Measurements from ENCODE around the gene GABBR2. TPM values are rescaled to one million over a fixed set of nuclear protein-coding genes. Genes with fewer than 3 reads are reported as not detected.

The GABBR2 gene
- polyA plus RNA-seq, 1 donor = 0.69 TPM

DNA sequence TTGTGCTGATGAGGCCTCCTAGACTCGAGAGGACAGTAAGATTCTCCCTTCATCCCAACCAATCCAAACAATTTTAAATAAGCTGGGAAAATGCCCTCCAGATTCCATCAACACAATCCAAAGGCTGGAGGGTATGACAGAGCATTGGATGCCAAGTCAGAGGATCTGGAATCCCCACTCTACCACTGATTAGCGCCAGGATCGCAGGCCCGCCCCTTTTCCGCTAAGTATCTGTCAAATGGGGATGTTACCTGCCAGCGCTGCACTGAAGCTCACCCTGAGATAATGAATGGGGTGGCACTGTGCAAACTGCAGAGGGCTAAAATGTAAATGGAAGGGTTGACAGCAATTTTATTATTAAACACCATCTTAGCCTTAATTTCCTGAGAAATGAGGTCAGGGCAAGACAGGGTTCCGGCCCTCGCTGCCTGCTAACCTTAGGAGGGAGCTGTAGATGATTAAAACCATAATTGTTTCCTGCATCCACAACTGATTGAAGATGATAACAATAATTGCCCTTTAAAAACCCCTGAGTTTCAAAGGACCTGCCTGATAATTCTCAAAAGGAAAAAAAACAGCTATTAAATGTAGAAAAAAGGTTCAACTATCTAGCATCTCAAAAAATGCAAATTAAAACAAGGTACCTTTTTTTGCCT, 31.6 kb upstream of the GABBR2 start:
- Histone ChIP-seq H3K27me3 (ENCODE audit: control insufficient read depth, insufficient read depth, low read length) (no peaks in the 10 kb centered on the region), H3K4me3 (ENCODE audit: low read length) (no peak overlapping the region), H3K9me3 (ENCODE audit: control insufficient read depth, low read depth, low read length) (no peaks in the 10 kb centered on the region), H3K4me1 (ENCODE audit: control insufficient read depth, insufficient read depth, low read length) (no peaks in the 10 kb centered on the region), H3K36me3 (ENCODE audit: control insufficient read depth, insufficient read depth, low read length) (peaks cover 51% of the 10 kb centered on the region), H3K27ac (ENCODE audit: low read length) (no peak overlapping the region)
- no peak for DNase-seq
- WGBS (ENCODE audit: insufficient coverage, low lambda C conversion rate) = no CpG with 5 or more reads among the region's 8 CpGs

DNA sequence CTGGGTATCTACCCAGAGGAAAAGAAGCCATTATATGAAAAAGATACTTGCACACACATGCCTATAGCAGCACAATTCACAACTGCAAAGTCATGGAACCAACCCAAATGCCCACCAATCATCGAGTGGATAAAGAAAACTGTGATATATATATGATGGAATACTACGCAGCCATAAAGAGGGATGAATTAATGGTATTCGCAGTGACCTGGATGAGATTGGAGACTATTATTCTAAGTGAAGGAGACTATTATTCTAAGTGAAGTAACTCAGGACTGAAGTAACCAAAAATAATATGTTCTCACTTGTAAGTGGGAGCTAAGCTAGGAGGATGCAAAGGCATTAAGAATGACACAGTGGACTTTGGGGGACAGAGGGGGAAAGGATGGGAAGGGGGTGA, 30.0 kb upstream of the GABBR2 start:
- Histone ChIP-seq H3K4me3 (ENCODE audit: low read length) (no peak overlapping the region), H3K27me3 (ENCODE audit: control insufficient read depth, insufficient read depth, low read length) (no peaks in the 10 kb centered on the region), H3K36me3 (ENCODE audit: control insufficient read depth, insufficient read depth, low read length) (peaks cover 50% of the 10 kb centered on the region), H3K27ac (ENCODE audit: low read length) (no peak overlapping the region), H3K9me3 (ENCODE audit: control insufficient read depth, low read depth, low read length) (no peaks in the 10 kb centered on the region), H3K4me1 (ENCODE audit: control insufficient read depth, insufficient read depth, low read length) (no peaks in the 10 kb centered on the region)
- DNase-seq = no peak
- 100% methylated on average over 2 of the region's 3 CpGs for WGBS (ENCODE audit: insufficient coverage, low lambda C conversion rate)

DNA sequence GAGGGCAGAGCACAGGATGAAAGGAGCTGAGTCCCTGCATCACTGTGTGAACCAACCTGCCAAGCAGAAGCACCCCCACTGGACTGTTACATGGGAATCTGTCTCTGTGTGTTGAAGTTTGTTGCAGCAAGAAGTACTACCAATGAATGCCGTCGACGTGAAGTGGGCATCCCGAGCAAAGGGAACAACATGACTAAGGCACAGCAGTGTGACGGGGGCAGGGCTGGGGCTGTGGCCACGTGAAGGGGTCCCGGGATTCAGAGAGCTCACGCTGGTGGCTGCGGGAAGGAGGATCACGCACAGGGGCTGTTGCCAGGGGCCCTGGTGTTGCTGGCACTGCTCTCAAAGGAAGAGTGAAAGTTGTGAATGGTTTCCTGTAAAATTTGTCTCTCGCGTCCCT, 27.5 kb upstream of the GABBR2 start:
- Histone ChIP-seq H3K27ac (ENCODE audit: low read length) (no peak overlapping the region), H3K36me3 (ENCODE audit: control insufficient read depth, insufficient read depth, low read length) (peaks cover 43% of the 10 kb centered on the region), H3K4me3 (ENCODE audit: low read length) (no peak overlapping the region), H3K27me3 (ENCODE audit: control insufficient read depth, insufficient read depth, low read length) (no peaks in the 10 kb centered on the region), H3K9me3 (ENCODE audit: control insufficient read depth, low read depth, low read length) (no peaks in the 10 kb centered on the region), H3K4me1 (ENCODE audit: control insufficient read depth, insufficient read depth, low read length) (no peaks in the 10 kb centered on the region)
- 56% methylated on average over 2 of the region's 12 CpGs for WGBS (ENCODE audit: insufficient coverage, low lambda C conversion rate)
- no peak for DNase-seq

DNA sequence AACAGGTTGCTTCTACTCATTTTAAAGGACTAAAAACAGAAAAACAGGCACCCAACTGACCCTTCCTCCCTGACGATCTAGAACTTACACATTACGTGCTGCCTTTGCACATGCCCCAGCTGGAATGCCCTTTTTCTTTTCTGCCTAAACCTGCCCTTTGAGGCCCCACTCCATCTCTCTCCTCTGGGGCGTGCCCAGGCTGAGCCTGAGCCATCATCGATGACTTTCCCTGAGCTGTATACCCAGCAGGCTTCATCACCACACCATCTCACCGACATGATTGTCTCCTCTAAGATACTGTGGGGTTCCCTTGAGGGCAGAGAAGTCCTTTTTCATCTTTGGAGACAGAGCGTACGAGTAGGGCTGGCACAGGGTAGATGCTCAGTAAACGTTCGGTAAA, 24.1 kb upstream of the GABBR2 start:
- no peaks in the 10 kb centered on the region for H3K9me3 ChIP-seq (ENCODE audit: control insufficient read depth, low read depth, low read length)
- H3K4me1 ChIP-seq (ENCODE audit: control insufficient read depth, insufficient read depth, low read length) = no peaks in the 10 kb centered on the region
- H3K4me3 ChIP-seq (ENCODE audit: low read length) = no peak overlapping the region
- H3K27ac ChIP-seq (ENCODE audit: low read length) = no peak overlapping the region
- WGBS (ENCODE audit: insufficient coverage, low lambda C conversion rate) = no CpG with 5 or more reads among the region's 9 CpGs
- peaks cover 37% of the 10 kb centered on the region for H3K36me3 ChIP-seq (ENCODE audit: control insufficient read depth, insufficient read depth, low read length)
- no peaks in the 10 kb centered on the region for H3K27me3 ChIP-seq (ENCODE audit: control insufficient read depth, insufficient read depth, low read length)
- no peak for DNase-seq

DNA sequence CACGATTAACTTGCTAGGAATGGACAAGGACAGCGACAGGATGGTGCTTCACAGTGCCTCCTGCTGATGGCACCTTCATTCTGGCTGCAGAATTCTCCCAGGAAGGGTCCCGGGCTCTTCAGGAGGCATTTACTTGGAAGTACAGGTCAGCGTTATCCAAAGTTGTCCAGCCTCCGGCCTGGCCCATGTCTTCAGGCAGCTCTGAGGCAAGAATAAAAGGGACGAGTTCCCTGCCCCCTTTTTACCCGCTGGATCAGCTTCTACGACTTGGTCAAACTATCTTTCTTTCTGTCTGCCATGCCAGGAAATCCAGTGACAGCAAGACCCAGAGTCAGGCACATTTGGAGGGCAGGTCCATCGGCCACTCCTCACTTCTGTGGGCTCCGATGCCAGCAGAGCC, 23.4 kb upstream of the GABBR2 start:
- Histone ChIP-seq H3K27me3 (ENCODE audit: control insufficient read depth, insufficient read depth, low read length) (no peaks in the 10 kb centered on the region), H3K4me1 (ENCODE audit: control insufficient read depth, insufficient read depth, low read length) (no peaks in the 10 kb centered on the region), H3K36me3 (ENCODE audit: control insufficient read depth, insufficient read depth, low read length) (peaks cover 36% of the 10 kb centered on the region), H3K4me3 (ENCODE audit: low read length) (no peak overlapping the region), H3K9me3 (ENCODE audit: control insufficient read depth, low read depth, low read length) (no peaks in the 10 kb centered on the region), H3K27ac (ENCODE audit: low read length) (no peak overlapping the region)
- WGBS (ENCODE audit: insufficient coverage, low lambda C conversion rate) = no CpG with 5 or more reads among the region's 10 CpGs
- no peak for DNase-seq

DNA sequence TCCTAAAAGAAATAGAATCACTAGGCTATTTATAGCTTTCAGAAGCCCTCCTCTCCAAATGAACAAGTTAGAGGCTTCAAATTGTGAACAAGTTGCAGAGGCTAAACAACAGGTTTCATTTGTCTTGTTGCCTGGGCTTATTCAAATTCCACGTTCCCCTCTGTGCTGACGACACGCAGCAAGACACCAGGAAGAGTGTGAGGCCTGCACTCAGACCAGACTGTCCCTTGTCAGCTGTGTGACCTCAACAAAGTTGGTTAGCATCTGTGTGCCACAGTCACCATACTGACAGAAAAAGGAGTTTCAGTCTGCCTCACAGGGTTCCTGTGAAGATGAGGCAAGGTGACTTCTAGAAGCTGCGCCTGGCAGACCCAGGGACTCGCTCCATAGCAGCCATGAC, 22.1 kb upstream of the GABBR2 start:
- H3K27ac ChIP-seq (ENCODE audit: low read length) = no peak overlapping the region
- no peaks in the 10 kb centered on the region for H3K9me3 ChIP-seq (ENCODE audit: control insufficient read depth, low read depth, low read length)
- peaks cover 3% of the 10 kb centered on the region for H3K27me3 ChIP-seq (ENCODE audit: control insufficient read depth, insufficient read depth, low read length)
- DNase-seq = no peak
- peaks cover 25% of the 10 kb centered on the region for H3K36me3 ChIP-seq (ENCODE audit: control insufficient read depth, insufficient read depth, low read length)
- no CpG with 5 or more reads among the region's 5 CpGs for WGBS (ENCODE audit: insufficient coverage, low lambda C conversion rate)
- no peak overlapping the region for H3K4me3 ChIP-seq (ENCODE audit: low read length)
- H3K4me1 ChIP-seq (ENCODE audit: control insufficient read depth, insufficient read depth, low read length) = no peaks in the 10 kb centered on the region

DNA sequence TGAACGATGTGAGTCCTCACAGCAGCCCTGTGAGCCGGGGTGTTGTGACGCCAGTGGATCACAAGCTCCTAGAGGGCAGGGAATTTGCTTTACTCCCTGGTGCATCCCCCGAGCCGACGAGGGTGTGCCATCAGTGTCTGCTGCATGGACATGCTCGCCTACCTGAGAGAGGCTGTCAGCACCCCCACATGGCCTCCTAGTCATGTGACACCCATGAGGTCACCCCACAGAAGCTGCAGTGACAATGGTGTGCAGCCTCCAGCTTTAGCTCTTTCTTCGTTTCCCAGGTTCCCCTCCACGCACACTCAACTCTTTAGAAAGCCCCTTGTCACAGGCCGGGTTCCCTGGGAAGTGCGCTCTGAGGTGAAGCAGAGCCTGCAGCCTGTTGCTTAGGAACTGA, 19.8 kb upstream of the GABBR2 start:
- no peak overlapping the region for H3K4me3 ChIP-seq (ENCODE audit: low read length)
- H3K9me3 ChIP-seq (ENCODE audit: control insufficient read depth, low read depth, low read length) = no peaks in the 10 kb centered on the region
- no peak overlapping the region for H3K27ac ChIP-seq (ENCODE audit: low read length)
- peaks cover 7% of the 10 kb centered on the region for H3K27me3 ChIP-seq (ENCODE audit: control insufficient read depth, insufficient read depth, low read length)
- peaks cover 4% of the 10 kb centered on the region for H3K36me3 ChIP-seq (ENCODE audit: control insufficient read depth, insufficient read depth, low read length)
- no peak for DNase-seq
- no CpG with 5 or more reads among the region's 11 CpGs for whole genome bisulfite sequencing (ENCODE audit: insufficient coverage, low lambda C conversion rate)
- H3K4me1 ChIP-seq (ENCODE audit: control insufficient read depth, insufficient read depth, low read length) = no peaks in the 10 kb centered on the region

DNA sequence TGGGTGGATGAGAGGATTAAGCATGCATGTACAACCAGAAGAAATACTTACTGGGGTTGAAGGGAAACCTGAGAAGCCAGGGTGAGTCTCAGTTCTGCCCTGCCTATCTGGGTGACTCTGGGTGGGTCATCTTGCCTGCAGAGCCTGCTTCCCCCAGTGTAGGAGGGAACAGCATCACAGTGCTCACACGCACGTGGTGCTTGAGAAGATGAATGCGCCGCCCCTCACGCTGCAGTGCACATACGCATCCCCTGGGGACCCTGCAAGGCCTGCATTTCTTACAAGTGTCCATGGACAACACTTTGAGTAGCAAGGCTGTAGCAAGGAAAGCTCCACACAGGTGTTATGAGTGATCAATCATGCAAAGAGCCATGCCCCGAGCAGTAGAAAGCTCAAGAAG, 18.7 kb upstream of the GABBR2 start:
- H3K27me3 ChIP-seq (ENCODE audit: control insufficient read depth, insufficient read depth, low read length) = peaks cover 7% of the 10 kb centered on the region
- no peaks in the 10 kb centered on the region for H3K4me1 ChIP-seq (ENCODE audit: control insufficient read depth, insufficient read depth, low read length)
- H3K27ac ChIP-seq (ENCODE audit: low read length) = no peak overlapping the region
- H3K36me3 ChIP-seq (ENCODE audit: control insufficient read depth, insufficient read depth, low read length) = no peaks in the 10 kb centered on the region
- WGBS (ENCODE audit: insufficient coverage, low lambda C conversion rate) = no CpG with 5 or more reads among the region's 7 CpGs
- no peak for DNase-seq
- no peak overlapping the region for H3K4me3 ChIP-seq (ENCODE audit: low read length)
- H3K9me3 ChIP-seq (ENCODE audit: control insufficient read depth, low read depth, low read length) = no peaks in the 10 kb centered on the region

DNA sequence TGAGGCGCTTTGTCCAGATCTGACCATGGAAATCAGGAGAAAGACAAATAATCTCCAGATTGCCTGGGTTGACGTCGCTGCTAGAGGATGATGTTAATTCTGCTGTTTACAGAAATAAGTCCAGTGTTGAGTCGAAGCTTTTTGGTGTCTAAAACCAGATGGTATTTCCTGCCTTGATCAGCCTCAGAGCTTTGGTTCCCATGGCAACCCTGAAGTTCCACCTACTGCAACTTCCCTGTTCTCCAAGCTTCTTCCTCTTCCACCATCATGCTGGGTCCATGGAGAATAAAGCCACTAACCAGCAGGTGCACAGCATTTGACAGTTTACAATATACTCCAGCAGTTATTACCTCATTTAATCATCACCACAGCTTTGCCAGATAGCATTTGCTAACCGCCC, 18.0 kb upstream of the GABBR2 start:
- H3K4me3 ChIP-seq (ENCODE audit: low read length) = no peak overlapping the region
- H3K4me1 ChIP-seq (ENCODE audit: control insufficient read depth, insufficient read depth, low read length) = no peaks in the 10 kb centered on the region
- no peak overlapping the region for H3K27ac ChIP-seq (ENCODE audit: low read length)
- peak in 1 of 2 donors; percentile 11 for DNase-seq
- H3K36me3 ChIP-seq (ENCODE audit: control insufficient read depth, insufficient read depth, low read length) = no peaks in the 10 kb centered on the region
- no CpG with 5 or more reads among the region's 5 CpGs for WGBS (ENCODE audit: insufficient coverage, low lambda C conversion rate)
- H3K27me3 ChIP-seq (ENCODE audit: control insufficient read depth, insufficient read depth, low read length) = peaks cover 7% of the 10 kb centered on the region
- H3K9me3 ChIP-seq (ENCODE audit: control insufficient read depth, low read depth, low read length) = no peaks in the 10 kb centered on the region

DNA sequence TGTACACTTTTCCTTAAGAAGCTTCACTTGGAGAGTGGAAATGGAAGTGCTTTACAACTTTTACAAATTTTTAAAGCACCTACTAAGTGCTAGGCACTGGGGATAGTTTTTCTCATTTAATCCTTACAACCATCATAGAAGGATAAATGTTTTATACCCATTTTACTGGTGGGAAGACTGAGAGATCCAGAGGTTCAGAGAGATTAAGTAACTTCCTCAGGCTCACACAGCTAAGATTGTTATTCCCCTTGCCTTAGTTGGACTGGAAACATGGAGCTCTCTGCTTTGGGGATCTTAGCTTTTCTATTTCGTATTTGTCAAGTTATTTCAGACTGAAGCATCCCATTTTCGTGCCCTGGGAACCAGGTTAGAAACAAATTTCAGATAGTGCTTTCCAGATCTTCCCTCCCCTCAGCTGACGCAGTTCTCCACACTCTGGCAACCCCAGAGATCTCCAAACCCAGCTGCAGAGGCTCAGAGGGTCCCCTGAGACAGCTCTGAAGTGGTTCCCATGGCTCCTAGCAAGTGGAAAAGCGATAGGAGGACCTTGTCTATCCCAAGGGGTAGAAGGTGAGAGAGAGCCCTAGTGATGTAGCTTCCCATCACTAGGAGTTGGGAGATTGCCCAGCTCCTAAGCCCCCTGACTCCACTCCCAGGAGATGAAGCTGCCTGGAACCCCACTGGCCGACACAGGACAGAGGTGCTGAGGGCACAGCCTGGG, 16.2 kb upstream of the GABBR2 start:
- WGBS (ENCODE audit: insufficient coverage, low lambda C conversion rate) = no CpG with 5 or more reads among the region's 5 CpGs
- H3K9me3 ChIP-seq (ENCODE audit: control insufficient read depth, low read depth, low read length) = no peaks in the 10 kb centered on the region
- H3K27ac ChIP-seq (ENCODE audit: low read length) = no peak overlapping the region
- no peak for DNase-seq
- no peak overlapping the region for H3K4me3 ChIP-seq (ENCODE audit: low read length)
- H3K4me1 ChIP-seq (ENCODE audit: control insufficient read depth, insufficient read depth, low read length) = no peaks in the 10 kb centered on the region
- H3K36me3 ChIP-seq (ENCODE audit: control insufficient read depth, insufficient read depth, low read length) = no peaks in the 10 kb centered on the region
- H3K27me3 ChIP-seq (ENCODE audit: control insufficient read depth, insufficient read depth, low read length) = peaks cover 7% of the 10 kb centered on the region

DNA sequence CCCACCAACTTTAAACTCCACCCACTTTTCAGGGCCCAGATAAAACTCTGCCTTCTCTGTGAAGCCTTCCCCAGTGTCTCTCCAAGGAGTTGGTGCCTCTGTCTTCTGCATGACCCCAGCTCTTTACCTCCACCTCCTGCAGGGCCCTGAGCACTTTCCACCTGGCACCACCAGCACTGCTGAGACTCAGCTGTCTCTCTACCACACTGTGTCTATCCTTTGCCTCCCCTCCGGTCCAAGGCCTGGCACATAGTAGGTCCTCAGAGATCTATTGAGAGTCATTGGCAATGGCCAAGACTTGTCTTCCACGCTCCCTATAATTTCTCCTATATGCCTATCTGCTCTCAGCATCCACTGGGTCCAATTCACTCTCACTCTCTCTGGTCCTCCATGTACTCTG, 12.9 kb upstream of the GABBR2 start:
- Histone ChIP-seq H3K4me3 (ENCODE audit: low read length) (no peak overlapping the region), H3K36me3 (ENCODE audit: control insufficient read depth, insufficient read depth, low read length) (no peaks in the 10 kb centered on the region), H3K27ac (ENCODE audit: low read length) (no peak overlapping the region), H3K27me3 (ENCODE audit: control insufficient read depth, insufficient read depth, low read length) (peaks cover 7% of the 10 kb centered on the region), H3K4me1 (ENCODE audit: control insufficient read depth, insufficient read depth, low read length) (no peaks in the 10 kb centered on the region), H3K9me3 (ENCODE audit: control insufficient read depth, low read depth, low read length) (no peaks in the 10 kb centered on the region)
- no CpG with 5 or more reads among the region's 2 CpGs for WGBS (ENCODE audit: insufficient coverage, low lambda C conversion rate)
- DNase-seq = no peak
